ENCODE data around the gene DPYSL5. TPM values are rescaled to one million over a fixed set of nuclear protein-coding genes. Genes with fewer than 3 reads are reported as not detected.

Gene DPYSL5
- total and polyA plus RNA-seq, 2 donors (not counting 1 experiment from before 2014, with no cell fraction given), result not detected

DNA sequence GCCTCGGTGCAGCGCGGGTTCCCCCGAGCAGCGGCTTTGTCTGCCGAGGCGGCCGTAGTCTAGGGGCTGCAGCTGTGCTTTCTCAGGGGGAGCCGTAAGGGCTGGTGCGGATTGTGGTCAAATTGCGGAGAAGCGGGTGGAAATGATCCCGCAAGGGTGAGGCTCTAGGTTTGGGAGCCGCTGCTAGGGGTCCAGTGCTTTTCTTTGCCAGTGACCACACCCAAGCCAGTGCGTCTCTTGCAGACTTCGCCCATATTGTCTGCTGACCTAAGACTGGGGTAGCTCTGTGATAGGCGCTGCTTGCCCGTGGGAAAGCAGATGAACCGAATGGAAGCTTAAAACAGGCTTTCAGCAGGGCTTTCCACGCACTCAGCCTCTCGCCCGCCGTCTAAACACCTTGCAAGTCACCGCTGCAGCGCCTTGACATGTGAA, 2.1 kb downstream of the DPYSL5 start:
- Histone ChIP-seq H4K20me1 (ENCODE audit: control insufficient read depth, extremely low read depth, insufficient read depth, low read length) (no peaks in the 10 kb centered on the region), H3K9ac (ENCODE audit: insufficient read depth, low read length) (no peak overlapping the region), H3K27me3 (ENCODE audit: control insufficient read depth, insufficient read depth, low read length) (peaks cover 67% of the 10 kb centered on the region), H3K4me1 (ENCODE audit: control insufficient read depth, extremely low read depth, insufficient read depth, low read length) (peaks cover 2% of the 10 kb centered on the region), H3K36me3 (ENCODE audit: control insufficient read depth, insufficient read depth, low read length) (no peaks in the 10 kb centered on the region), H2AFZ (ENCODE audit: low read length) (no peak overlapping the region), H3K9me3 (ENCODE audit: control insufficient read depth, insufficient read depth, low read depth, low read length) (no peaks in the 10 kb centered on the region), H3K79me2 (ENCODE audit: control insufficient read depth, insufficient read depth, low read length) (no peaks in the 10 kb centered on the region), H3K4me3 (replicated peaks in 1 of 4; ENCODE audit: control extremely low read depth in 1 of 4, insufficient read depth in 1 of 4, low read depth in 3 of 4, low read length in 4 of 4) (no peak overlapping the region), H3K4me2 (ENCODE audit: extremely low read depth, insufficient read depth, low read length) (no peak overlapping the region), H3K27ac (ENCODE audit: insufficient read depth, low read length) (no peak overlapping the region)
- TF ChIP-seq CTCF (conservative IDR thresholded peaks at IDR 0.05 in 1 of 2, IDR thresholded peaks at IDR 0.05 in 1 of 2; ENCODE audit: low read depth in 1 of 2, low read length in 2 of 2), result no peak
- peak; percentile 99 for TF ChIP-seq EZH2 (IDR thresholded peaks at IDR 0.05; ENCODE audit: low read length, missing control alignments)
- no peak for DNase-seq (ENCODE audit: low read depth in 2 of 2)

DNA sequence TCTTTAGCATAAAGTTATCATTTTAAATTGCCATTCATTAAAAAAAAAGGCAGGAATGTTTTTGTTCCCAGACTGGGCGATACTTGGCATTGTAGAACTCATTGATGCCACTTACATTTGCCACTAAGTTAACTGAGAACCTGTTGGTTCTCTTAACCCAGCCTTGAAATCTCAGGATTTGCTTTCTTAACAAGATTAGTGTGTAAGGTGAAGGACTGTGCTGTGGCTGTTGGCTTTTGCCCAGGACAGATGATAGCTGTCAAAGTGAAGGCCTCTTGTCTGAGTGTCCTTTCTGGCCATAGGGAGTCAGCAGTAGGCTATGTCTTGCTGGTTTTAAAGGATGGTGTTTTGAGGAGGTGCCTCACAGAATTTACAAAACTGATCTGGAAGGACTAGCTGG, 2.6 kb downstream of the DPYSL5 start:
- H4K20me1 ChIP-seq (ENCODE audit: control insufficient read depth, extremely low read depth, insufficient read depth, low read length), result no peaks in the 10 kb centered on the region
- H3K4me1 ChIP-seq (ENCODE audit: control insufficient read depth, extremely low read depth, insufficient read depth, low read length), result peaks cover 2% of the 10 kb centered on the region
- no peaks in the 10 kb centered on the region for H3K79me2 ChIP-seq (ENCODE audit: control insufficient read depth, insufficient read depth, low read length)
- H3K9ac ChIP-seq (ENCODE audit: insufficient read depth, low read length), result no peak overlapping the region
- peaks cover 67% of the 10 kb centered on the region for H3K27me3 ChIP-seq (ENCODE audit: control insufficient read depth, insufficient read depth, low read length)
- no peak overlapping the region for H3K4me3 ChIP-seq (replicated peaks in 1 of 4; ENCODE audit: control extremely low read depth in 1 of 4, insufficient read depth in 1 of 4, low read depth in 3 of 4, low read length in 4 of 4)
- DNase-seq (ENCODE audit: low read depth in 2 of 2), result no peak
- no peak overlapping the region for H2AFZ ChIP-seq (ENCODE audit: low read length)
- no peaks in the 10 kb centered on the region for H3K9me3 ChIP-seq (ENCODE audit: control insufficient read depth, insufficient read depth, low read depth, low read length)
- H3K4me2 ChIP-seq (ENCODE audit: extremely low read depth, insufficient read depth, low read length), result no peak overlapping the region
- TF ChIP-seq CTCF (conservative IDR thresholded peaks at IDR 0.05 in 1 of 2, IDR thresholded peaks at IDR 0.05 in 1 of 2; ENCODE audit: low read depth in 1 of 2, low read length in 2 of 2), result no peak
- H3K27ac ChIP-seq (ENCODE audit: insufficient read depth, low read length), result no peak overlapping the region
- H3K36me3 ChIP-seq (ENCODE audit: control insufficient read depth, insufficient read depth, low read length), result no peaks in the 10 kb centered on the region

DNA sequence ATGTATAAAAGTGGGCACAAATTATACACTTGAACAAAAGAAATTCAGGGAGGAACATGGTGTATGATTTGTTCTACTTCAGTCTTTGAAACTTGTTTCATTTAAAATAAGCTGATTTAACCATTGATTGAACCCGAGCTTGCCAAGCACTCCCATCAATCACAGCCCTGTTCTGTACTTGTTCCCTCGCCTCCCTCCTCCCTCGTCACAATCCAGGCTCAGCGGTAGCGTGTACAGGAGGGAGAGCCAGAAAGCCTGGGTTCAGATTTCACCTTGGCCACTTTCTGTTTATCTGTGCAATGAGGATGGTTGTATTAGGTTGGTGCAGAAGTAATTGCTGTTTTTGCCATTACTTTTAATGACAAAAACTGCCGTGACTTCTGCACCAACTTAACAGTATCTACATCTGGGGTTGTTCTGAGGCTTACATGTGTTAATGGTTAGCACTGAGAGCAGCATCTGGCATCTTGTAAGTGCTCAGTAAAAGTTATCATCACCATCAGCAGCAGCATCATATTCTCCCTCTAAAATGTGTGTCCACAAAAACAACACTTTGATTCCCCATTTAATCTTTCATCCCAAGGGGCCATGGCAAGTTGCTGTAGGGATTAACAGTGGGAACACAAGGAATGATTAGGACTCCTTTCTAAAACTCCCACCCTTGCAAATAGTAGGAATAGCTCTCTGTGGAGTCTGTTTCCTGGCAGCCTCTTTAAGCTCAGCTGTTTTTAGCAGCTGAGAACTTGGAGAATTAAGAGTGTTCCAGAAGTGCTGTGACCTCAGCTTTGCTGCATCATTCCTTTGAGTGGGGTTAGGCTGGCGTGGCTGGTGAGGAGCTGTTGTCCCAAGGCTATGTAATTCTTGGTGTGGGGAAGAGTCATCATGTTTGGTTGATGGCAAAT, 4.7 kb downstream of the DPYSL5 start:
- no peak overlapping the region for H3K27ac ChIP-seq (ENCODE audit: insufficient read depth, low read length)
- H3K9ac ChIP-seq (ENCODE audit: insufficient read depth, low read length), result no peak overlapping the region
- no peak overlapping the region for H3K4me2 ChIP-seq (ENCODE audit: extremely low read depth, insufficient read depth, low read length)

More for the DNA sequence above, 4.7 kb downstream of the DPYSL5 start:
- Histone ChIP-seq H3K27me3 (ENCODE audit: control insufficient read depth, insufficient read depth, low read length) (peaks cover 55% of the 10 kb centered on the region), H3K4me1 (ENCODE audit: control insufficient read depth, extremely low read depth, insufficient read depth, low read length) (no peaks in the 10 kb centered on the region), H3K9me3 (ENCODE audit: control insufficient read depth, insufficient read depth, low read depth, low read length) (no peaks in the 10 kb centered on the region), H4K20me1 (ENCODE audit: control insufficient read depth, extremely low read depth, insufficient read depth, low read length) (no peaks in the 10 kb centered on the region), H2AFZ (ENCODE audit: low read length) (no peak overlapping the region), H3K79me2 (ENCODE audit: control insufficient read depth, insufficient read depth, low read length) (no peaks in the 10 kb centered on the region), H3K4me3 (replicated peaks in 1 of 4; ENCODE audit: control extremely low read depth in 1 of 4, insufficient read depth in 1 of 4, low read depth in 3 of 4, low read length in 4 of 4) (no peak overlapping the region), H3K36me3 (ENCODE audit: control insufficient read depth, insufficient read depth, low read length) (no peaks in the 10 kb centered on the region)
- no peak for DNase-seq (ENCODE audit: low read depth in 2 of 2)
- TF ChIP-seq CTCF (conservative IDR thresholded peaks at IDR 0.05 in 1 of 2, IDR thresholded peaks at IDR 0.05 in 1 of 2; ENCODE audit: low read depth in 1 of 2, low read length in 2 of 2) (no peak), EZH2 (IDR thresholded peaks at IDR 0.05; ENCODE audit: low read length, missing control alignments) (no peak)
